IMR-90 (cell line): ENCODE results near the gene TTI1. TPM values are rescaled to one million over a fixed set of nuclear protein-coding genes. Genes with fewer than 3 reads are reported as not detected.

Experiments used
- ATAC-seq: fragments of 200-7000 bp; cut with Tn5 transposase; 2 replicates; pipeline ENCODE4 v1.9.1; 2020; ENCODE audit warnings: low read depth, mild to moderate bottlenecking, moderate library complexity
- BruUV-seq: library from RNA; stranded (reverse); fragments of 400-500 nt; replicated peaks from 2 replicates; lab custom pipeline; 2021; lab: Mats Ljungman, UMichigan
- CTCF ChIA-PET: fragments of 300-600 bp; formaldehyde crosslinking; extraction: SDS; loops from one replicate; lab custom pipeline; 2021; ENCODE audit warnings: antibody characterized with exemption; lab: Yijun Ruan, JAX
- POLR2A ChIA-PET: fragments of 300-600 bp; sonication (Branson Sonifier 250); formaldehyde crosslinking; loops from one replicate; lab custom pipeline; 2022; ENCODE audit warnings: antibody characterized with exemption; ENCODE audit not compliant: unreplicated experiment; lab: Charles Lee
- DNase-seq: peaks from one replicate; pipeline ENCODE4 v3.0.0; 2013
- H2AFZ ChIP-seq: replicated peaks from 2 replicates; pipeline ENCODE3; 2013; ENCODE audit warnings: low read length, mild to moderate bottlenecking; ENCODE audit not compliant: poor library complexity
- H2AK5ac ChIP-seq: 2 replicates; pipeline ENCODE4 v1.6.1; 2013; ENCODE audit warnings: low read depth, low read length, inconsistent platforms
- H2AK9ac ChIP-seq: replicated peaks from 2 replicates; pipeline ENCODE3; 2013; ENCODE audit warnings: mild to moderate bottlenecking, low read depth, low read length, moderate library complexity; ENCODE audit not compliant: poor library complexity
- H2BK120ac ChIP-seq: 2 replicates; pipeline ENCODE4 v1.6.1; 2013; ENCODE audit warnings: low read depth, low read length, inconsistent platforms
- H2BK15ac ChIP-seq: 3 replicates; pipeline ENCODE4 v1.6.1; 2013; ENCODE audit warnings: low read depth, low read length, inconsistent platforms
- H2BK20ac ChIP-seq: 2 replicates; pipeline ENCODE4 v1.6.1; 2013; ENCODE audit warnings: low read depth, mild to moderate bottlenecking, inconsistent platforms, low read length, moderate library complexity
- H2BK5ac ChIP-seq: 2 replicates; pipeline ENCODE4 v1.6.1; 2013; ENCODE audit warnings: mild to moderate bottlenecking, low read depth, low read length, inconsistent platforms; ENCODE audit not compliant: poor library complexity, severe bottlenecking
- H3K14ac ChIP-seq: replicated peaks from 2 replicates; pipeline ENCODE4 v1.6.1; 2013; ENCODE audit warnings: low read depth, low read length, inconsistent platforms
- H3K18ac ChIP-seq: 2 replicates; pipeline ENCODE4 v1.6.1; 2013; ENCODE audit warnings: low read depth, low read length, control low read depth
- H3K23ac ChIP-seq: 2 replicates; pipeline ENCODE4 v1.6.1; 2013; ENCODE audit warnings: low read depth, low read length, inconsistent platforms
- H3K27ac ChIP-seq: 2 replicates; pipeline ENCODE4 v1.5.1; 2013; ENCODE audit warnings: mild to moderate bottlenecking, control low read depth, low read length; ENCODE audit not compliant: insufficient read depth
- H3K27me3 ChIP-seq: 2 replicates; pipeline ENCODE4 v1.6.1; 2013; ENCODE audit warnings: low read length; ENCODE audit not compliant: control insufficient read depth, insufficient read depth
- H3K36me3 ChIP-seq: 2 replicates; pipeline ENCODE4 v1.6.1; 2013; ENCODE audit warnings: low read length, mixed read lengths; ENCODE audit not compliant: control insufficient read depth, insufficient read depth
- H3K4ac ChIP-seq: 2 replicates; pipeline ENCODE4 v1.6.1; 2013; ENCODE audit warnings: low read depth, low read length, inconsistent platforms
- H3K4me1 ChIP-seq: 2 replicates; pipeline ENCODE4 v1.6.1; 2013; ENCODE audit warnings: low read length, mixed read lengths; ENCODE audit not compliant: control insufficient read depth, insufficient read depth
- H3K4me2 ChIP-seq: 2 replicates; pipeline ENCODE4 v1.6.1; 2013; ENCODE audit warnings: low read depth, mild to moderate bottlenecking, control low read depth, low read length, moderate library complexity
- H3K4me3 ChIP-seq: 2 replicates; pipeline ENCODE4 v1.5.1; 2013; ENCODE audit warnings: low read depth, mild to moderate bottlenecking, control low read depth, low read length, moderate library complexity; ENCODE audit not compliant: insufficient read depth
- H3K56ac ChIP-seq: 2 replicates; pipeline ENCODE4 v1.6.1; 2013; ENCODE audit warnings: low read length, inconsistent platforms; ENCODE audit not compliant: insufficient read depth; ENCODE audit errors: extremely low read depth
- H3K79me1 ChIP-seq, 2 experiments: 2 replicates each; pipeline ENCODE4 v1.6.1; 2013; ENCODE audit warnings: low read length in 2 of 2, inconsistent platforms in 1 of 2, low read depth in 1 of 2
- H3K9ac ChIP-seq: 2 replicates; pipeline ENCODE4 v1.6.1; 2013; ENCODE audit warnings: low read depth, low read length, control low read depth
- H3K9me1 ChIP-seq: 2 replicates; pipeline ENCODE4 v1.6.1; 2013; ENCODE audit warnings: low read length, inconsistent platforms; ENCODE audit not compliant: insufficient read depth
- H3K9me3 ChIP-seq: 2 replicates; pipeline ENCODE4 v1.6.1; 2013; ENCODE audit warnings: low read length; ENCODE audit not compliant: control insufficient read depth, insufficient read depth
- H4K20me1 ChIP-seq: 2 replicates; pipeline ENCODE4 v1.6.1; 2013; ENCODE audit warnings: low read length, inconsistent platforms; ENCODE audit not compliant: insufficient read depth
- H4K5ac ChIP-seq: 2 replicates; pipeline ENCODE4 v1.6.1; 2013; ENCODE audit warnings: mild to moderate bottlenecking, low read depth, low read length, control low read depth
- H4K8ac ChIP-seq, 2 experiments: 2 replicates each; pipeline ENCODE4 v1.6.1; 2013; ENCODE audit warnings: low read depth in 2 of 2, low read length in 2 of 2, control low read depth in 1 of 2, inconsistent platforms in 1 of 2
- H4K91ac ChIP-seq: 2 replicates; pipeline ENCODE4 v1.6.1; 2013; ENCODE audit warnings: low read depth, low read length, inconsistent platforms; ENCODE audit not compliant: insufficient read depth
- BHLHE40 ChIP-seq: fragments of 150-350 bp; IDR thresholded peaks from 2 replicates; pipeline ENCODE4 v1.6.1; 2016; ENCODE audit warnings: mild to moderate bottlenecking, low read depth, low read length
- CEBPB ChIP-seq: IDR thresholded peaks from 2 replicates; pipeline ENCODE4 v1.6.1; 2012; ENCODE audit warnings: low read depth, low read length, improper control_type of control experiment
- CHD1 ChIP-seq: IDR thresholded peaks from 2 replicates; pipeline ENCODE4 v1.6.1; 2012; ENCODE audit warnings: low read depth, low read length, improper control_type of control experiment
- ELK1 ChIP-seq: fragments of 150-350 bp; IDR thresholded peaks from 2 replicates; pipeline ENCODE4 v1.6.1; 2016; ENCODE audit warnings: low read depth, mild to moderate bottlenecking, low read length, moderate library complexity, borderline replicate concordance
- FOS ChIP-seq: fragments of 150-350 bp; IDR thresholded peaks from 2 replicates; pipeline ENCODE4 v1.6.1; 2016; ENCODE audit warnings: low read depth, low read length
- MAZ ChIP-seq: IDR thresholded peaks from 2 replicates; pipeline ENCODE4 v1.6.1; 2012; ENCODE audit warnings: low read depth, mild to moderate bottlenecking, low read length, improper control_type of control experiment, moderate library complexity, borderline replicate concordance
- MXI1 ChIP-seq: IDR thresholded peaks from 2 replicates; pipeline ENCODE4 v1.6.1; 2012; ENCODE audit warnings: low read depth, mild to moderate bottlenecking, low read length, moderate library complexity, borderline replicate concordance
- NFE2L2 ChIP-seq: fragments of 150-350 bp; IDR thresholded peaks from 2 replicates; pipeline ENCODE4 v1.6.1; 2016; ENCODE audit warnings: low read depth, mild to moderate bottlenecking, low read length
- SMC3 ChIP-seq: fragments of 150-350 bp; IDR thresholded peaks from 2 replicates; pipeline ENCODE4 v1.6.1; 2016; ENCODE audit warnings: low read depth, mild to moderate bottlenecking, antibody characterized with exemption, low read length, moderate library complexity
- USF2 ChIP-seq: fragments of 150-350 bp; IDR thresholded peaks from 2 replicates; pipeline ENCODE4 v1.6.1; 2017; ENCODE audit warnings: mild to moderate bottlenecking, antibody characterized with exemption, low read length, low read depth
- WGBS, 2 experiments: methylation state at CpG; one replicate each; pipeline versions ENCODE4 v1.1.5 to v1.1.7; 2013; ENCODE audit warnings: missing lambda C conversion rate in 2 of 2; ENCODE audit not compliant: insufficient read length in 1 of 2; ENCODE audit errors: extremely low coverage in 2 of 2; 5-methylcytosine and 5-hydroxymethylcytosine counted together
- dilution Hi-C: fragments of 300-500 bp; cut with HindIII; formaldehyde crosslinking; loops from one replicate; pipeline ENCODE4 v1.14.3; 2018; ENCODE audit warnings: low sequenced_read_pairs; ENCODE audit not compliant: unreplicated experiment
- in situ Hi-C: fragments of 300-500 bp; cut with MboI; formaldehyde crosslinking; loops from 3 replicates; pipeline ENCODE4 v1.14.3; 2019; ENCODE audit warnings: low sequenced_read_pairs, inconsistent platforms, mixed read lengths
- intact Hi-C: fragments of 100-400 bp; cut with micrococcal nuclease; formaldehyde crosslinking; loops from 2 replicates; pipeline ENCODE4 v1.10.0; 2022
- polyA plus RNA-seq, 3 experiments: library from polyadenylated mRNA; depleted of rRNA; stranded (reverse); fragments of >200 nt; gene quantifications; 2 replicates each; pipeline ENCODE4 v1.2.3, GENCODE V29; 2012; ENCODE audit warnings: low replicate concordance in 1 of 3
- total RNA-seq: library from RNA; depleted of rRNA; stranded (reverse); fragments of >200 nt; gene quantifications from 2 replicates; pipeline ENCODE4 v1.2.3, GENCODE V29; 2012

Gene TTI1
- total and polyA plus RNA-seq, 2 of the 4 experiments (the other 2 are of a cell fraction) = 12.5 to 17.6 TPM

- Histone ChIP-seq H2AK9ac (no peak overlapping the region), H3K56ac (no peak overlapping the region), H2BK15ac (no peak overlapping the region), H3K27ac (no peak overlapping the region), H3K9me1 (no peaks in the 10 kb centered on the region), H3K23ac (no peak overlapping the region), H2AK5ac (no peak overlapping the region), H3K27me3 (no peaks in the 10 kb centered on the region), H3K4me1 (no peaks in the 10 kb centered on the region), H3K36me3 (peaks cover 5% of the 10 kb centered on the region; the same call in 1 of the 2 replicates), H3K4me3 (no peak overlapping the region), H3K14ac (no peak overlapping the region), H3K18ac (no peak overlapping the region), H3K4ac (no peak overlapping the region), H4K5ac (no peak overlapping the region), H4K8ac (no peak overlapping the region), H3K79me1 (no peaks in the 10 kb centered on the region), H3K4me2 (no peak overlapping the region), H4K91ac (no peak overlapping the region), H4K20me1 (no peaks in the 10 kb centered on the region), H3K9ac (no peak overlapping the region), H2BK20ac (no peak overlapping the region), H2BK120ac (no peak overlapping the region), H2AFZ (no peak overlapping the region), H3K9me3 (no peaks in the 10 kb centered on the region), H2BK5ac (no peak overlapping the region)
- WGBS, 2 experiments = 94% methylated on average over 3 of the region's 8 CpGs; no CpG with 5 or more reads in 1 of the 2 experiments
- ChIA-PET POLR2A (interaction anchor here (0.5 kb wide), 1 partner anchor 53 kb away, joined by 3 read pairs; no protein-coding TSS in a partner anchor), CTCF (no interaction called here)
- ATAC-seq = no peak
- in situ Hi-C loops (no loop called here), dilution Hi-C loops (no loop called here), intact Hi-C loops (no loop called here)
- DNase-seq = no peak
- TF ChIP-seq ELK1 (no peak), MAZ (no peak), SMC3 (no peak), FOS (no peak), CHD1 (no peak), NFE2L2 (no peak), MXI1 (no peak), BHLHE40 (no peak), CEBPB (no peak), USF2 (no peak)
- no TSS peak for BruUV-seq
These were observed 51.7 kb downstream of the TTI1 start for GRCh38 chr20:37981568-37981967.
